DND-41 (cell line): ENCODE measurements around the gene IGFBP2.
A peak's percentile ranks its signal among the peaks of the same experiment; 100 is the strongest.

ENCODE experiments used
- CTCF ChIP-seq: IDR thresholded peaks from 2 replicates; pipeline ENCODE4 v1.5.1; 2012; ENCODE audit warnings: borderline replicate concordance, low read length, moderate library complexity, mild to moderate bottlenecking; ENCODE audit not compliant: poor library complexity, severe bottlenecking; ENCODE audit errors: extremely low read depth
- EZH2 ChIP-seq: IDR thresholded peaks from 3 replicates; pipeline ENCODE4 v1.6.1; 2012; ENCODE audit warnings: borderline replicate concordance, low read depth, mild to moderate bottlenecking, moderate library complexity, low read length, inconsistent platforms; ENCODE audit not compliant: severe bottlenecking

DNA sequence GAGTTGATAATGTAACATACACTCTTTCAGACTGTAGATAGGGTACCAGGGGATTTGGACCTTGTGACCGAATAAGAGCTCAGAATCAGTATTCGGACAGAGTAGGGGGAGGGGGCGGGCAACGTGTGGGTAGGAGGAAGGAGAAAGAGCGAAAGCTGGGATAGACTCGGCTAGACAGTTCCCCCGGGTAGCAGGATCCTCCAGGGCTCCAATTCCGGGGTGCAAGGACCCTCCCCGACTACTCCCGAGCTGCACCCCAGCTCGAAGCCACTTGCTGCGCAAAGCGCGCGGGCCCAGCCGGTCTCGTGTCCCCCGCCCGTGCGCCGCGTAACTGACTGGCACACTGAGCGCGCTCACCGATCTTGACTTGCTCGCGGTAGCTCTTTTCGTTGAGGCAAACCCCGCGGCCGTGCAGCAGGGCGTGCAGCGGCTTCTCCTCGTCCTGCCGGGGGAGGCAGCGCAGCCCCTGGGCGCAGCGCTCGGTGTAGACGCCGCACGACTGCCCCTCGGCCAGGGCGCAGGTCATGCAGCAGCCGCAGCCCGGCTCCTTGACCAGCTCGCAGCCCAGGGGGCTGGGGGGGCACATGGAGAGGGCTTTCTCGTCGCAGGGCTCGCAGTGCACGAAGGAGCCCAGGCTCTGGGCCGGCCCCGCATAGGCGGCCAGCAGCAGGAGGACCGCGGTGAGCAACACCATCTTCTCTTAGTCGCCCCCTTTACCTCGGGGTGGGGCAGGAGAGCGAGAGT is 61.0 kb downstream of the IGFBP2 start:
- TF ChIP-seq CTCF (peak; percentile 23), EZH2 (peak; percentile 96)
